Subcutaneous abdominal adipose tissue (tissue), 5 donors: ENCODE results near the gene IFI16.
"Not testable (repeated sequence)": the region's sequence is repeated elsewhere in the genome, so short reads cannot be mapped to it uniquely, and the experiment has no call there.

Source experiments
- H3K27ac ChIP-seq: one replicate; pipeline ENCODE4 v1.7.0; 2013; ENCODE audit warnings: low read depth, mild to moderate bottlenecking, inconsistent platforms, low read length, moderate library complexity
- H3K27me3 ChIP-seq, 5 donors: one replicate each; pipeline ENCODE4 v1.7.0; 2013; ENCODE audit warnings: low read length in 5 of 5, inconsistent platforms in 1 of 5; ENCODE audit not compliant: control insufficient read depth in 5 of 5, insufficient read depth in 4 of 5
- H3K36me3 ChIP-seq, 5 donors: one replicate each; pipeline ENCODE4 v1.7.0; 2013; ENCODE audit warnings: low read length in 5 of 5; ENCODE audit not compliant: control insufficient read depth in 5 of 5, insufficient read depth in 5 of 5
- H3K4me1 ChIP-seq, 5 donors: one replicate each; pipeline ENCODE4 v1.7.0; 2013; ENCODE audit warnings: low read length in 5 of 5, mild to moderate bottlenecking in 3 of 5, moderate library complexity in 1 of 5; ENCODE audit not compliant: control insufficient read depth in 5 of 5, insufficient read depth in 5 of 5
- H3K4me3 ChIP-seq, 5 donors: one replicate each; pipeline ENCODE4 v1.7.0; 2013; ENCODE audit warnings: low read length in 5 of 5, low read depth in 1 of 5
- H3K9ac ChIP-seq, 5 donors: one replicate each; pipeline ENCODE4 v1.7.0; 2013; ENCODE audit warnings: low read length in 5 of 5, mild to moderate bottlenecking in 4 of 5, moderate library complexity in 3 of 5
- H3K9me3 ChIP-seq, 5 donors: one replicate each; pipeline ENCODE4 v1.7.0; 2013; ENCODE audit warnings: low read length in 5 of 5; ENCODE audit not compliant: control insufficient read depth in 5 of 5
- donor health status: healthy.
- donor health status: healthy.
- donor health status: healthy.
- donor health status: healthy.
- donor health status: healthy.

IFI16 gene

GRCh38 chr1:159088546-159089183, 79.0 kb downstream of the IFI16 start:
- no peaks in the 10 kb centered on the region for H3K4me1 ChIP-seq
- no peaks in the 10 kb centered on the region for H3K9me3 ChIP-seq
- no peaks in the 10 kb centered on the region for H3K27me3 ChIP-seq
- H3K4me3 ChIP-seq, result no peak overlapping the region
- H3K36me3 ChIP-seq, result no peaks in the 10 kb centered on the region
- no peak overlapping the region for H3K27ac ChIP-seq
- no peak overlapping the region for H3K9ac ChIP-seq

- Histone ChIP-seq H3K9ac (no peak overlapping the region), H3K36me3 (no peaks in the 10 kb centered on the region), H3K4me3 (no peak overlapping the region), H3K27me3 (no peaks in the 10 kb centered on the region), H3K4me1 (no peaks in the 10 kb centered on the region), H3K27ac (no peak overlapping the region), H3K9me3 (no peaks in the 10 kb centered on the region)
These were observed 79.6 kb downstream of the IFI16 start for GRCh38 chr1:159089184-159089791.

GRCh38 chr1:159090286-159091179, 80.8 kb downstream of the IFI16 start:
- no peak overlapping the region for H3K27ac ChIP-seq
- no peak overlapping the region for H3K4me3 ChIP-seq
- H3K36me3 ChIP-seq, result no peaks in the 10 kb centered on the region
- H3K27me3 ChIP-seq, result no peaks in the 10 kb centered on the region
- no peaks in the 10 kb centered on the region for H3K9me3 ChIP-seq
- H3K4me1 ChIP-seq, result no peaks in the 10 kb centered on the region
- no peak overlapping the region for H3K9ac ChIP-seq

- no peaks in the 10 kb centered on the region for H3K9me3 ChIP-seq
- H3K27ac ChIP-seq, result no peak overlapping the region
- H3K4me1 ChIP-seq, result no peaks in the 10 kb centered on the region
- no peaks in the 10 kb centered on the region for H3K36me3 ChIP-seq
- no peak overlapping the region for H3K4me3 ChIP-seq
- no peak overlapping the region for H3K9ac ChIP-seq
- H3K27me3 ChIP-seq, result no peaks in the 10 kb centered on the region
These were observed 81.5 kb downstream of the IFI16 start for GRCh38 chr1:159091180-159091560.

GRCh38 chr1:159091607-159092031, 81.9 kb downstream of the IFI16 start:
- Histone ChIP-seq H3K36me3 (no peaks in the 10 kb centered on the region), H3K4me1 (no peaks in the 10 kb centered on the region), H3K9ac (no peak overlapping the region), H3K27me3 (no peaks in the 10 kb centered on the region), H3K4me3 (no peak overlapping the region), H3K9me3 (no peaks in the 10 kb centered on the region), H3K27ac (no peak overlapping the region)

GRCh38 chr1:159092036-159092760, 82.5 kb downstream of the IFI16 start:
- no peak overlapping the region for H3K4me3 ChIP-seq
- no peaks in the 10 kb centered on the region for H3K4me1 ChIP-seq
- no peak overlapping the region for H3K27ac ChIP-seq
- no peaks in the 10 kb centered on the region for H3K36me3 ChIP-seq
- no peaks in the 10 kb centered on the region for H3K9me3 ChIP-seq
- H3K9ac ChIP-seq, result no peak overlapping the region
- H3K27me3 ChIP-seq, result no peaks in the 10 kb centered on the region

GRCh38 chr1:159098596-159098995, 88.9 kb downstream of the IFI16 start:
- H3K9me3 ChIP-seq, result no peaks in the 10 kb centered on the region
- H3K36me3 ChIP-seq, result no peaks in the 10 kb centered on the region
- H3K4me1 ChIP-seq, result no peaks in the 10 kb centered on the region
- H3K9ac ChIP-seq, result no peak overlapping the region
- no peaks in the 10 kb centered on the region for H3K27me3 ChIP-seq
- no peak overlapping the region for H3K4me3 ChIP-seq
- no peak overlapping the region for H3K27ac ChIP-seq

- Histone ChIP-seq H3K4me3 (no peak overlapping the region), H3K36me3 (no peaks in the 10 kb centered on the region), H3K27ac (no peak overlapping the region), H3K4me1 (no peaks in the 10 kb centered on the region), H3K27me3 (no peaks in the 10 kb centered on the region), H3K9ac (no peak overlapping the region), H3K9me3 (no peaks in the 10 kb centered on the region)
These were observed 90.9 kb downstream of the IFI16 start for GRCh38 chr1:159100589-159100988.

- not testable (repeated sequence) for H3K27me3 ChIP-seq, H3K4me3 ChIP-seq, H3K9ac ChIP-seq, H3K4me1 ChIP-seq, H3K9me3 ChIP-seq, H3K27ac ChIP-seq, H3K36me3 ChIP-seq
These were observed 93.3 kb downstream of the IFI16 start for GRCh38 chr1:159103021-159103420.
